ENCODE results near the gene F2R.
"Not testable (repeated sequence)": the region's sequence is repeated elsewhere in the genome, so short reads cannot be mapped to it uniquely, and the experiment has no call there.

DNA sequence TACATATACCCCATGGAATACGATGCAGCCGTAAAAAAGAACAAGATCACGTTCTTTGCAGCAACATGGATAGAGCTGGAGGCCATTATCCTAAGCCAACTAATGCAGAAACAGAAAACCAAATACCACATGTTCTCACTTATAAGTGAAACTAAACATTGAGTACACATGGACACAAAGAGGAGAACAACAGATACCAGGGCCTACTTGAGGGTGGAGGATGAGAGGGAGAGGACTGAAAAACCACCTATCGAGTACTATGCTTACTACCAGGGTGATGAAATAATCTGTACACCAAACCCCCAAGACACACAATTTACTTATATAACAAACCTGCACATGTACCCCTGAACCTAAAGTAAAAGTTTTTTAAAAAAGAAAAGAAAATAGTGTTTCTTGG, 25.6 kb downstream of the F2R start:
- not testable (repeated sequence) for TF ChIP-seq HDAC2 (IDR thresholded peaks at IDR 0.05; ENCODE audit: borderline replicate concordance in 1 of 2, low read depth in 2 of 2, low read length in 2 of 2); POLR2AphosphoS5 (IDR thresholded peaks at IDR 0.05; ENCODE audit: low read depth, low read length); SP1 (IDR thresholded peaks at IDR 0.05; ENCODE audit: low read depth, low read length); CTCF (IDR thresholded peaks at IDR 0.05; ENCODE audit: control extremely low read depth in 1 of 3, insufficient read depth in 1 of 3, low read depth in 1 of 3, low read length in 3 of 3); NRF1 (IDR thresholded peaks at IDR 0.05; ENCODE audit: low read depth, low read length)

Measured in H1 (cell line).